Tongue (tissue), 2 donors: ENCODE measurements around the gene UBL4B. TPM values are rescaled to one million over a fixed set of nuclear protein-coding genes. Genes with fewer than 3 reads are reported as not detected.
"Not testable (repeated sequence)": the region's sequence is repeated elsewhere in the genome, so short reads cannot be mapped to it uniquely, and the experiment has no call there.

Experiments used
- DNase-seq: peaks from one replicate; pipeline ENCODE4 v3.0.0-alpha.2; 2015
- total RNA-seq: library from RNA; depleted of rRNA; stranded (reverse); fragments of >200 nt; gene quantifications from one replicate; pipeline ENCODE4 v1.2.3, GENCODE V29; 2014

The UBL4B gene
- total RNA-seq, result not detected

- DNase-seq, result no peak
Measured at GRCh38 chr1:110112143-110112542, at the start of gene UBL4B. Gene UBL4B, plus strand, starts transcription at chr1:110112443. Its CDS starts 92 bp downstream, at chr1:110112535.

GRCh38 chr1:110062612-110063011 is 49.6 kb upstream of the UBL4B start:
- no peak for DNase-seq

GRCh38 chr1:110063781-110064180 is 48.5 kb upstream of the UBL4B start:
- no peak for DNase-seq

GRCh38 chr1:110064576-110065337 is 47.5 kb upstream of the UBL4B start:
- no peak for DNase-seq

- DNase-seq, result no peak
Measured at GRCh38 chr1:110065841-110066240, 46.4 kb upstream of the UBL4B start.

GRCh38 chr1:110067479-110067892 is 44.8 kb upstream of the UBL4B start:
- no peak for DNase-seq

GRCh38 chr1:110067893-110068645 is 44.2 kb upstream of the UBL4B start:
- DNase-seq, result no peak

- DNase-seq, result no peak
Measured at GRCh38 chr1:110068646-110069403, 43.4 kb upstream of the UBL4B start.

GRCh38 chr1:110069404-110070281 is 42.6 kb upstream of the UBL4B start:
- no peak for DNase-seq

- no peak for DNase-seq
Measured at GRCh38 chr1:110070282-110070669, 42.0 kb upstream of the UBL4B start.

- no peak for DNase-seq
Measured at GRCh38 chr1:110070671-110071242, 41.5 kb upstream of the UBL4B start, which contains the start of gene ALX3. Gene ALX3, minus strand, starts transcription at chr1:110070672. Its CDS starts 60 bp downstream, at chr1:110070612.

GRCh38 chr1:110074166-110074565 is 38.1 kb upstream of the UBL4B start:
- DNase-seq, result no peak

- no peak for DNase-seq
Measured at GRCh38 chr1:110076789-110077500, 35.3 kb upstream of the UBL4B start.

GRCh38 chr1:110079995-110080394 is 32.2 kb upstream of the UBL4B start:
- DNase-seq, result not testable (repeated sequence)

- DNase-seq, result no peak
Measured at GRCh38 chr1:110081061-110081460, 31.2 kb upstream of the UBL4B start.

GRCh38 chr1:110082477-110082876 is 29.8 kb upstream of the UBL4B start:
- DNase-seq, result no peak

GRCh38 chr1:110083061-110083865 is 29.0 kb upstream of the UBL4B start:
- no peak for DNase-seq

- no peak for DNase-seq
Measured at GRCh38 chr1:110083866-110084226, 28.4 kb upstream of the UBL4B start.

GRCh38 chr1:110084227-110085078 is 27.8 kb upstream of the UBL4B start:
- DNase-seq, result peak; percentile 56
